ENCODE data around the gene LIMS1.

GRCh38 chr2:108583903-108584520, 49.7 kb downstream of the LIMS1 start:
- peak; percentile 45 for TF ChIP-seq CTCF (IDR thresholded peaks at IDR 0.05; ENCODE audit: insufficient read depth, low read length, poor library complexity, severe bottlenecking)
- TF ChIP-seq EZH2phosphoT487 (conservative IDR thresholded peaks at IDR 0.05; ENCODE audit: low read length), result no peak

Measured in SU-DHL-6 (cell line).